Upper lobe of left lung (tissue), 4 donors: ENCODE data around the gene DIO1.

Experiments
- CTCF ChIP-seq, 6 experiments: fragments of 450-650 bp in 4 of 6; fragments of 200-600 bp in 2 of 6; sonication (generic) in 2 of 6; IDR thresholded peaks; one replicate each; pipeline ENCODE4 v1.5.1; 2016 to 2019; ENCODE audit warnings: antibody characterized with exemption in 6 of 6
- POLR2A ChIP-seq, 4 donors: fragments of 450-650 bp; IDR thresholded peaks; one replicate each; pipeline ENCODE4 v1.5.1; 2016 to 2017; ENCODE audit warnings: antibody characterized with exemption in 4 of 4, mild to moderate bottlenecking in 2 of 4

DNA sequence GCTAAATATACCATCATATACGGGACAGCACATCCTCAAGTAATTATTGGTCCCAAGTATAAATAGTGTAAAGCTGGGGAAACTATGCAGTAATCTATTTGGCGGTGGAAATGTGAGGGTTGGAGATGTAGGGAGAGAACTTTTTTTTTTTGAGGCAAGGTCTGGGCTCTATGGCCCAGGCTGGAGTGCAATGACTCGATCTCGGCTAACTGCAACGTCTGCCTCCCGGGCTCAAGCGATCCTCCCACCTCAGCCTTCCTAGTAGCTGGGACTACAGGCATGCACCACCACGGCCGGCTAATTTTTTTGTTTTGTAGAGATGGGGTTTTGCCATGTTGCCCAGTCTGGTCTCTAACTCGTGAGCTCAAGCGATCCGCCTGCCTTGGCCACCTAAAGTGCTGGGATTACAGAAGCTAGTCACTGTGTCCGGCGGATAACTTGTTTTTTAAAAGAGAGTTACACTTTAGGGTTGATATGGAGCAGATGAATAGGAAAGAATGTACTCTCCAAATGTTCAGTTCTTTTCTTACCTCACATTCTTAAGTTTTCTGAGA is 49.6 kb downstream of the DIO1 start:
- TF ChIP-seq CTCF (IDR thresholded peaks at IDR 0.05) (no peak), POLR2A (IDR thresholded peaks at IDR 0.05) (no peak)
